Keratinocyte (primary cell): ENCODE results near the gene ZNF205.
A peak's percentile ranks its signal among the peaks of the same experiment; 100 is the strongest.

Source experiments
- CTCF ChIP-seq, 3 experiments: IDR thresholded peaks in 1 of 3; conservative IDR thresholded peaks in 1 of 3; optimal IDR thresholded peaks in 1 of 3; 2 replicates in 2 of 3; 3 replicates in 1 of 3; pipeline versions ENCODE3 to v1.5.1; 2011; ENCODE audit warnings: low read length in 3 of 3, mild to moderate bottlenecking in 3 of 3, moderate library complexity in 2 of 3, control low read depth in 1 of 3, inconsistent platforms in 1 of 3; ENCODE audit not compliant: insufficient read depth in 2 of 3; ENCODE audit errors: extremely low read depth in 1 of 3
- EZH2 ChIP-seq: IDR thresholded peaks from one replicate; pipeline ENCODE4 v1.6.1; 2012; ENCODE audit warnings: inconsistent platforms, mild to moderate bottlenecking, low read length, moderate library complexity

GRCh38 chr16:3094289-3095027, 17.9 kb upstream of the ZNF205 start:
- peak; percentile 58 to 71 (median 60) for TF ChIP-seq CTCF (optimal IDR thresholded peaks at IDR 0.05 in 1 of 3, IDR thresholded peaks at IDR 0.05 in 1 of 3, conservative IDR thresholded peaks at IDR 0.05 in 1 of 3; ENCODE audit: extremely low read depth in 1 of 3, insufficient read depth in 2 of 3, low read length in 3 of 3)
- no peak for TF ChIP-seq EZH2
